Measurements from ENCODE around the gene CD2AP.
"Not testable (repeated sequence)": the region's sequence is repeated elsewhere in the genome, so short reads cannot be mapped to it uniquely, and the experiment has no call there.

Gene CD2AP

DNA sequence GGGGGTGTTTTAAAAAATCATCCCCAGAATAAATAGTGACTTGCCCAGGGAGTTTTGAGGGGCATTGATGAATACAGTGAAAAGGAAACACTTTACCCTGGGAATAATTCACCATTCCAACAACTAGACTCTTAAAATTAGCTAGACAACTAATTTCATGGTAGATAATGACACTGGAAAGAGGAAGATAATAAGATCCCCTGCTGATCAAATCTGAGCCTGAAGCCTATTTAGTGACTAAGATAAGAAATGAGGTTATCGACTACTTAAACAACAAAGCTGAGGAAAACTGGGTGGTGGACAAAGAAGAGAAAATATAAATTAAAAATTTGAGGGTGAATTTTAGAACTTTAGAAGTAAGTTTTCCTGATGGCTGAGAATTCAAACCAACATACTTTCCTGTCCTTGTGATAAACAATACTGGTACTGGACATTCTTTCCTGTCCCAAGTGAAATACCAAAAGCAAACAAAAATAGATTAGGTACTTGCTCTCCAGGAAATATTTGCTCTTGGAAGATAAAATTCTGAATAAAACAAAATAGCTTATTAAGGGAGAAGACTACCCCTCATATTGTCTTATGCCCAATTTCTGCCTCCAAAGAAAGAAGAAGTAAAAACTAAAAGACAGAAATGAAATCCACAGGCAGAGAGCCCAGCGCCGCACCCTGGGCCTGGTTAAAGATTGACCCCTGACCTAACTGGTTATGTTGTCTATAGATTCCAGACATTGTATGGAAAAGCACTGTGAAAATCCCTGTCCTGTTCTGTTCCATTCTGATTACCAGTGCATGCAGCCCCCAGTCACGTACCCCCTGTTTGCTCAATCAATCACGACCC is 156.8 kb downstream of the CD2AP start:
- no peak overlapping the region for H3K27ac ChIP-seq
- TF ChIP-seq, protein P1, sequence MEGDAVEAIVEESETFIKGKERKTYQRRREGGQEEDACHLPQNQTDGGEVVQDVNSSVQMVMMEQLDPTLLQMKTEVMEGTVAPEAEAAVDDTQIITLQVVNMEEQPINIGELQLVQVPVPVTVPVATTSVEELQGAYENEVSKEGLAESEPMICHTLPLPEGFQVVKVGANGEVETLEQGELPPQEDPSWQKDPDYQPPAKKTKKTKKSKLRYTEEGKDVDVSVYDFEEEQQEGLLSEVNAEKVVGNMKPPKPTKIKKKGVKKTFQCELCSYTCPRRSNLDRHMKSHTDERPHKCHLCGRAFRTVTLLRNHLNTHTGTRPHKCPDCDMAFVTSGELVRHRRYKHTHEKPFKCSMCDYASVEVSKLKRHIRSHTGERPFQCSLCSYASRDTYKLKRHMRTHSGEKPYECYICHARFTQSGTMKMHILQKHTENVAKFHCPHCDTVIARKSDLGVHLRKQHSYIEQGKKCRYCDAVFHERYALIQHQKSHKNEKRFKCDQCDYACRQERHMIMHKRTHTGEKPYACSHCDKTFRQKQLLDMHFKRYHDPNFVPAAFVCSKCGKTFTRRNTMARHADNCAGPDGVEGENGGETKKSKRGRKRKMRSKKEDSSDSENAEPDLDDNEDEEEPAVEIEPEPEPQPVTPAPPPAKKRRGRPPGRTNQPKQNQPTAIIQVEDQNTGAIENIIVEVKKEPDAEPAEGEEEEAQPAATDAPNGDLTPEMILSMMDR (IDR thresholded peaks at IDR 0.05), result no peak
- no peaks in the 10 kb centered on the region for H3K27me3 ChIP-seq
- no peaks in the 10 kb centered on the region for H3K9me3 ChIP-seq
- DNase-seq, result no peak
- peaks cover 0 to 8% (median 0%) of the 10 kb centered on the region in 4 donors for H3K4me1 ChIP-seq
- H3K4me3 ChIP-seq, result no peak overlapping the region
- no peaks in the 10 kb centered on the region for H3K36me3 ChIP-seq
- intact Hi-C loops (cut with DNase I; ENCODE audit: low total_unique reads), result no loop called here

DNA sequence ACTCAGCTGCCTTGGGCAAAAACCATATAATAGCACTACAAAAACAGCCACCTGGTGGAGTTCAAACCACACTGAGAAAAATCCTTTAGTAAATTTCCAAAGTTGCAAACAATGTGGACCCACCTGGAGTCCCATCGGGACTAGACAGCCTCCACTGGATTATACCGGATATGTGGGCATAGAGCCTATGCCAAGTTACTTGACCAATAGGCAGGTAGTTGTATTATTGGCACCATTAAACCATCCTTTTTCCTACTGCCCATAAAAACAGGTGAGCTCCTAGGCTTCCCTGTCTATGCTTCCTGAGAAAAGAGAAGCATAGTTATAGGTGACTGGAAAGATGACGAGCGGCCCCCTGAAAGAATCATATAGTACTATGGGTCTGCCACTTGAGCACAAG is 169.1 kb downstream of the CD2AP start:
- H3K36me3 ChIP-seq, result no peaks in the 10 kb centered on the region
- intact Hi-C loops (cut with DNase I; ENCODE audit: low total_unique reads), result no loop called here
- H3K4me3 ChIP-seq, result no peak overlapping the region
- no peak for DNase-seq
- H3K27me3 ChIP-seq, result no peaks in the 10 kb centered on the region
- H3K27ac ChIP-seq, result no peak overlapping the region
- no peaks in the 10 kb centered on the region for H3K4me1 ChIP-seq
- H3K9me3 ChIP-seq, result no peaks in the 10 kb centered on the region
- TF ChIP-seq, protein P1 (IDR thresholded peaks at IDR 0.05), result no peak

DNA sequence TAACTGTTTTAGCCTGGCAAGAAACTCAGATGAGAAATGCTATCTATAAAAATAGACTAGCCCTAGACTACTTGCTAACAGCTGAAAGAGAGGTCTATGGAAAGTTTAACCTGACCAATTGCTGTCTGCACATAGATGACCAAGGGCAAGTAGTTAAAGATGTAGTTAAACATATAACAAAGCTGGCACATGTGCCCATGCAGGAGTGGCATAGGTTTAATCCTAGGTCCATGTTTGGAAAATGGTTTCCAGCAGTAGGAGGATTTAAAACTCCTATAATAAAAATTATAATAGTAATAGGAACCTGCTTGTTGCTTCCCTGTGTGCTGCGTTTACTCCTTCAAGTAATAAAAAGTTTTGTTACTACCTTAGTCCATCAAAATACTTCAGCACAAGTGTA is 169.6 kb downstream of the CD2AP start:
- Histone ChIP-seq H3K4me1 (no peaks in the 10 kb centered on the region), H3K27ac (no peak overlapping the region), H3K9me3 (no peaks in the 10 kb centered on the region), H3K4me3 (no peak overlapping the region), H3K27me3 (no peaks in the 10 kb centered on the region), H3K36me3 (no peaks in the 10 kb centered on the region)
- TF ChIP-seq, protein P1 (IDR thresholded peaks at IDR 0.05), result no peak
- no peak for DNase-seq
- intact Hi-C loops (cut with DNase I; ENCODE audit: low total_unique reads), result no loop called here

DNA sequence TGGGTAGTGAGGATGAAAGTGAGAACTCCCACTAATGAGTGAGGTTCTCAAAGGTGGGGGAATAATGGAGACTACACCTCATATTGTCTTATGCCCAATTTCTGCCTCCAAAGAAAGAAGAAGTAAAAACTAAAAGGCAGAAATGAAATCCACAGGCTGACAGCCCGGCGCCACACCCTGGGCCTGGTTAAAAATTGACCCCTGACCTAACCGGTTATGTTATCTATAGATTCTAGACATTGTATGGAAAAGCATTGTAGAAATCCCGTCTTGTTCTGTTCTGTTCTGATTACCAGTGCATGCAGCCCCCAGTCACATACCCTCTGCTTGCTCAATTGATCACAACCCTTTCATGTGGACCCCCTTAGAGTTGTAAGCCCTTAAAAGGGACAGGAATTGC is 170.0 kb downstream of the CD2AP start:
- H3K27ac ChIP-seq; DNase-seq; intact Hi-C loops (cut with DNase I; ENCODE audit: low total_unique reads): not testable (repeated sequence)

DNA sequence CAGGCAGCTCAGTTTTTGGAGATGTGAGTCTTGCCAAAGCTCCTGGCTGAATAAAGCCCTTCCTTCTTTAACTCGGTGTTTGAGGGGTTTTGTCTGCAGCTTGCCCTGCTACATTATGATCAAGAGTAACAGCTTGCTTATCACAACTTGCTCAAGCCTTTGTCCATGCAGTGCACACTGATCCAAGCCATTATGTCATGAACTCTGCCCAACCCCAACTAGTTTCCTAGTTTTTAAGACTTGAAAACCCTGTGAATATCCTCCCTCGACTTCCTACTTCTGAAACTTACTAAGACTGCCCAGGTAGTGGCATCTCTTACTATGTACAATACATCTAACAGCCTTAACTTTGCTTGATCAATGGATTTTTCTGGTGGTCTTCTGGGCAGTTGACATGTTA is 170.4 kb downstream of the CD2AP start:
- no peaks in the 10 kb centered on the region for H3K27me3 ChIP-seq
- no peak overlapping the region for H3K27ac ChIP-seq
- DNase-seq, result no peak
- H3K9me3 ChIP-seq, result no peaks in the 10 kb centered on the region
- TF ChIP-seq, protein P1 (IDR thresholded peaks at IDR 0.05), result no peak
- no peaks in the 10 kb centered on the region for H3K4me1 ChIP-seq
- no peak overlapping the region for H3K4me3 ChIP-seq
- no peaks in the 10 kb centered on the region for H3K36me3 ChIP-seq
- intact Hi-C loops (cut with DNase I; ENCODE audit: low total_unique reads), result no loop called here

More for the DNA sequence above, 170.0 kb downstream of the CD2AP start:
- H3K9me3 ChIP-seq, H3K4me3 ChIP-seq, H3K4me1 ChIP-seq, H3K27me3 ChIP-seq, H3K36me3 ChIP-seq: not testable (repeated sequence)

DNA sequence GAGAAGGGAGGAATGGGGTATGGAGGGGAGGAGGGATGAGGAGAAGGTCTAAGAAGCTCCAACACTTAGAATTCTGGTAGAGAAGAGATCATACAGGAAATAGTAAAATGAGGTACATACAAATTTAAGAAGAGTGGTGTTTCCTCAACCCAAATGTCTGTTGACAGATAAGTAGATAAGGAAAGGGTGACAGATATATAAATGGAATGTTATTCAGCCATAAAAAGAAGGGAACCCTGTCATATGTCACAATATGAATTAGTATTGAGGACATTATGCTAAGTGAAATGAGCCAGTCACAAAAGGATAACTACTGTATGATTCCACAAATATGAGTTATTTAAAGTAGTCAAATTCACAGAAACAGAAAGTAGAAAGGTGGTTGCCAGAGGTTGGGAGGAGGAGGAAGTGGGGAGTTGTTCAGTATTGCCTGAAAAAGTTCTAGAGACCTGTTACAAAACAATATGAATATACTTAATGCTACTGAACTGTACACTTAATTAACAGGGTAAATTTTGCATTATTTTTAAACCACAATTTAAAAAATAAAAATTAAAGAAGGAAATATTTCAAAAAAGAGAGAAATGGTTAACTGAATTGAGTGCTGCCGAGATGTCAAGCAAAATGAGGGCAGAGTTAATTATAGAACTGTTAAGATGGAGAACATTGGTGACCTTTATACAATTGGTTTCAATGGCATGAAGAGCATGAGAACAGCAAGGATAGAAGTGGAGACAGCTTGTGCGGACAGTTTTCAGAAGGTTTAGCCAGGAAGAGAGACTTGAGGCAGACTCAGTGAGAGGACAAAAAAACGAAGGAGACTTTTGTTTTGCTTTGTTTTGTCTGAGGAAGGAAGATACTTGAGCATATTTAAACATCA is 173.2 kb downstream of the CD2AP start:
- intact Hi-C loops (cut with DNase I; ENCODE audit: low total_unique reads), result no loop called here
- TF ChIP-seq, protein P1 (IDR thresholded peaks at IDR 0.05), result no peak
- Histone ChIP-seq H3K27ac (no peak overlapping the region), H3K36me3 (no peaks in the 10 kb centered on the region), H3K9me3 (no peaks in the 10 kb centered on the region), H3K27me3 (no peaks in the 10 kb centered on the region), H3K4me3 (no peak overlapping the region), H3K4me1 (no peaks in the 10 kb centered on the region)
- no peak for DNase-seq

Data from tibial artery (tissue), 4 donors.